ENCODE measurements around the gene PTPRB. TPM values are rescaled to one million over a fixed set of nuclear protein-coding genes. Genes with fewer than 3 reads are reported as not detected.
A peak's percentile ranks its signal among the peaks of the same experiment; 100 is the strongest.
"Not testable (repeated sequence)": the region's sequence is repeated elsewhere in the genome, so short reads cannot be mapped to it uniquely, and the experiment has no call there.

PTPRB gene
- polyA plus RNA-seq, 1 donor from 2014 or later: 0.30 TPM

DNA sequence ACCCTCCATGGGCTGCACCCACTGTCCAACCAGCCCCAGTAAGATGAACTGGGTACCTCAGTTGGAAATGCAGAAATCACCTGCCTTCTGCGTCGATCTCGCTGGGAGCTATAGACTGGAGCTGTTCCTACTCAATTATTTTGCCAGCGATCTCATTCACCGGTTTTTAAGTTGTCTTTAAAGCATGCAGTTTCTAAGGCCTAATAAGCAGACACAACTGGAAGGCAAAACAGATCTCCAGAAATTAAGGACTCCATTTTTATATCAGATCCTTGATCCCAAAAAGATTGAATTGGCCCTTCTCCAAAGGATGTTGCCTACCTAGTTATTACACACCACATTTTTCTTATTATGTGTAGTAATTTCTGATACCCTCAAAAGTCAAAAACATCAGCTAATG lies 139.7 kb downstream of the PTPRB start:
- Mint-ChIP-seq H3K27ac (no peak overlapping the region), H3K27me3 (no peaks in the 10 kb centered on the region), H3K4me1 (peaks cover 11 to 35% (median 33%) of the 10 kb centered on the region in 3 donors), H3K9me3 (peaks cover 0 to 2% (median 2%) of the 10 kb centered on the region in 3 donors), H3K4me3 (no peak overlapping the region), H3K36me3 (peaks cover 2% of the 10 kb centered on the region)

DNA sequence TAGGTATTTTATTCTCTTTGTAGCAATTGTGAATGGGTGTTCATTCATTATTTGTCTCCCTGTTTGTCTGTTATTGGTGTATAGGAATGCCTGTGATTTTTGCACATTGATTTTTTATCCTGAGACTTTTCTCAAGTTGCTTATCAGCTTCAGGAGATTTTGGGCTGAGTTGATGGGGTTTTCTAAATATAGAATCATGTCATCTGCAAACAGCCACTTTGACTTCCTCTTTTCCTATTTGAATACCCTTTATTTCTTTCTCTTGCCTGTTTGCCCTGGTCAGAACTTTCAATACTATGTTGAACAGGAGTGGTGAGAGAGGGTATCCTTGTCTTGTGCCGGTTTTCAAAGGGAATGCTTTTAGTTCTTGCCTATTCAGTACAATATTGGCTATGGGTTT lies 144.3 kb downstream of the PTPRB start:
- H3K9me3 Mint-ChIP-seq, H3K36me3 Mint-ChIP-seq, H3K27me3 Mint-ChIP-seq: not testable (repeated sequence)
- peaks cover 15 to 46% (median 45%) of the 10 kb centered on the region in 3 donors for H3K4me1 Mint-ChIP-seq
- H3K27ac Mint-ChIP-seq: peak overlapping the region in 1 of 3 donors; percentile 10
- peak overlapping the region; percentile 22 to 64 (median 57) for H3K4me3 Mint-ChIP-seq

DNA sequence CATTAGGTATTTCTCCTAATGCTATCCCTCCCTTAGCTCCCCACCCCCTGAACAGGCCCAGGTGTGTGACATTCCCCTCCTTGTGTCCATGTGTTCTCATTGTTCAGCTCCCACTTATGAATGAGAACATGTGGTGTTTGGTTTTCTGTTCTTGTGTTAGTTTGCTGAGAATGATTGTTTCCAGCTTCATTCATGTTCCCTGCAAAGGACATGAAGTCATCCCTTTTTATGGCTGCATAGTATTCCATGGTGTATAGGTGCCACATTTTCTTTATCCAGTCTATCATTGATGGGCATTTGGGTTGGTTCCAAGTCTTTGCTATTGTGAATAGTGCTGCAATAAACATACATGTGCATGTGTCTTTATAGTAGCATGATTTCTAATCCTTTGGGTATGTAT lies 146.3 kb downstream of the PTPRB start:
- peaks cover 24 to 63% (median 59%) of the 10 kb centered on the region in 3 donors for H3K4me1 Mint-ChIP-seq
- not testable (repeated sequence) for H3K9me3 Mint-ChIP-seq, H3K27ac Mint-ChIP-seq, H3K36me3 Mint-ChIP-seq, H3K4me3 Mint-ChIP-seq, H3K27me3 Mint-ChIP-seq

DNA sequence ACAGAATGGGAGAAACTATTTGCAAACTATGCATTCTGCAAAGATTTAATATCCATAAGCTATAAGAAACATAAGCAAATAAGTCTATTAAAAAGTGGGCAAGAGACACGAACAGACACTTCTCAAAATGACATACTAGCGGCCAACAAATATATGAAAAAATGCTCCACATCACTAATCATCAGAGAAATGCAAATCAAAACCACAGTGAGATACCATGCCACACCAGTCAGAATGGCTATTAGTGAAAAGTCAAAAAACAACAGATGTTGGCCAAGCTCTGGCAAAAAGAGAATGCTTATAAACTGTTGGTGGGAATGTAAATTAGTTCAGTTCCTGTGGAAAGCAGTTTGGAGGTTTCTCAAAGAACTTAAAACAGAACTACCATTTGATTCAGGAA lies 149.8 kb downstream of the PTPRB start:
- H3K27ac Mint-ChIP-seq: peak overlapping the region in 1 of 3 donors; percentile 69
- peak overlapping the region; percentile 8 to 65 (median 22) for H3K4me3 Mint-ChIP-seq

DNA sequence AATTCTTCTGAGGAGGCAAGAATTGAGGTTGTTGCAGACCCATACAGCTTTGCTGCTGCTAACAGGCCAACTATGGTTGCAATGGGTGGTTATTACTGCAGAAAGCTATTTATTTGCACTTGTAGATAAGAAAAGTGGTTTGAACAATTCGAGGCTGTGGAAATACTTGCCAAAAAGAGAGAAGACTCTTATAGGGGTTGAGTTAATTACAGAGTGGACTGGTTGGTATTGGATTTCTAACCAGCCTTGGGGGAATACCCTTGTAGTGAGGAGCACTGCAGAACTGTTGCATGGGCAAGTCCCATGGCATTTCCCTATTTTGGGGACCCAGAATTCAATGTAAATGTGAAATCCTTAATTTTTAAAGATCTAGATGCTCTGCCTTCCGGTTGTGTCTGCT lies 150.6 kb downstream of the PTPRB start:
- Mint-ChIP-seq H3K27ac (peak overlapping the region in 2 of 3 donors; percentile 33 to 67), H3K27me3 (peaks cover 4% of the 10 kb centered on the region), H3K36me3 (peaks cover 4% of the 10 kb centered on the region), H3K4me3 (no peak overlapping the region), H3K4me1 (peaks cover 25 to 56% (median 44%) of the 10 kb centered on the region in 3 donors), H3K9me3 (peaks cover 3 to 5% (median 5%) of the 10 kb centered on the region in 3 donors)

More for the DNA sequence above, 149.8 kb downstream of the PTPRB start:
- peaks cover 4% of the 10 kb centered on the region for H3K27me3 Mint-ChIP-seq
- H3K9me3 Mint-ChIP-seq: peaks cover 3 to 6% (median 5%) of the 10 kb centered on the region in 3 donors
- H3K36me3 Mint-ChIP-seq: peaks cover 4% of the 10 kb centered on the region
- peaks cover 25 to 52% (median 44%) of the 10 kb centered on the region in 3 donors for H3K4me1 Mint-ChIP-seq

DNA sequence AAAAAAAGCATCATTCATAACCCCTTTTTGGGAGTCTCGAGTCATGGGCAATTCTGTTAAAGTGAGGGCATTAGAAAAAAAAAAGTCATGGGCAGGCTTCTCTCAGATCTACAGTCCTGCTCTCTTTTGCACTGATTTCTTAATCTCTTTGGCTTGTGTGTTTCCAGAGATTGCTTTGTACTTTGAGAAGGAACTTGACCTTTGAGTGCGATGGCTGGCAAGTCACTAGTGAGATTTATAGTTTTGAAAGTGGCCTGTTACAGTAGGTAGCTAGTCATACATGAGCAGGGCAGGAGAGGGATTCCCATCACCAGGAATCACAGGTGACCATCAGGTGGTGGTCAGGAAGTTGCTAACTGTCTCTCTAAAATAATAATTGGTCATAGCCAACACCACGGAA lies 151.5 kb downstream of the PTPRB start:
- H3K4me3 Mint-ChIP-seq: peak overlapping the region in 1 of 4 donors; percentile 49
- H3K4me1 Mint-ChIP-seq: peaks cover 25 to 55% (median 44%) of the 10 kb centered on the region in 3 donors
- H3K27ac Mint-ChIP-seq: peak overlapping the region in 1 of 3 donors; percentile 19
- no peaks in the 10 kb centered on the region for H3K36me3 Mint-ChIP-seq
- peaks cover 4% of the 10 kb centered on the region for H3K27me3 Mint-ChIP-seq
- peaks cover 0 to 3% (median 3%) of the 10 kb centered on the region in 3 donors for H3K9me3 Mint-ChIP-seq

DNA sequence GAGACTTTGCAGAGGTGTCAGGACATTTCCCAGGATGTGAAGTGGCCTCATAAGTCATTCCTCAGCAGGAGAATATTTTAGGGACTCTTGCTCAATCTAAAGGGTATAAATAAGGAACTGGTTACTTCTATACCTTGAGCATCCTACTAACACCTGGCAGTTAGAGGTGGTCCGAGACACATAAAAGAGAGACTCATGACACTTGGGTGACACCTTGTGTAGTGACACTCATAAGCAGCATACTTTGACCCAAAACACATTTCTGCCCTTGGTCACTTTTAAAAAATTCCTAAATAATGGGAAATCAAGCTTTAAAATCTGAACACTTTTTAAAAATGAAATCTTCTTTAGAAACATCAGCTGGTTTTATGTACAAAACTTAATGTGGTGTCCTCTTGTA lies 152.8 kb downstream of the PTPRB start:
- Mint-ChIP-seq H3K4me1 (peaks cover 25 to 56% (median 44%) of the 10 kb centered on the region in 3 donors), H3K27ac (no peak overlapping the region), H3K9me3 (peaks cover 0 to 3% (median under 1%) of the 10 kb centered on the region in 3 donors), H3K36me3 (no peaks in the 10 kb centered on the region), H3K27me3 (peaks cover 4% of the 10 kb centered on the region), H3K4me3 (no peak overlapping the region)

DNA sequence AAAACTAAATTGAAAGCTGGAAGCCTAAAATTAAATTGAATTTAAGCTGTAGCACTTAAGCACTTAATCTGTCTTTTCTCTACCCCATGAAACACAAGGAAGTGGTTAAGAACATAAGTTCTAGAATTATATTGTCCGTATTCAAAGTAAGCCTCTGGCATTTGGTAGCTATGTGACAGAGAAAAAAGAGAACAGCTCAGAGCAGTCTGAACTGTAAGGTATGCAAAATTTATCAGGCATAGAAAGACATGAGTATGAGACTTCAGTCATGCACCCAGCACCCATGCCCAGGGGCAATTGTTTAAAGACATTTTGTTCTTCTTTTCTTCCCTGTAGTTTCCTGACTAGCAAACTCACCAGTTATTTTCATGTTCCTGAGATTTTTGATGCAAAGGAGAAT lies 154.5 kb downstream of the PTPRB start:
- Mint-ChIP-seq H3K27me3 (peaks cover 4% of the 10 kb centered on the region), H3K9me3 (no peaks in the 10 kb centered on the region), H3K36me3 (no peaks in the 10 kb centered on the region), H3K4me3 (peak overlapping the region in 2 of 4 donors; percentile 11 to 25), H3K27ac (no peak overlapping the region), H3K4me1 (peaks cover 22 to 53% (median 39%) of the 10 kb centered on the region in 3 donors)

DNA sequence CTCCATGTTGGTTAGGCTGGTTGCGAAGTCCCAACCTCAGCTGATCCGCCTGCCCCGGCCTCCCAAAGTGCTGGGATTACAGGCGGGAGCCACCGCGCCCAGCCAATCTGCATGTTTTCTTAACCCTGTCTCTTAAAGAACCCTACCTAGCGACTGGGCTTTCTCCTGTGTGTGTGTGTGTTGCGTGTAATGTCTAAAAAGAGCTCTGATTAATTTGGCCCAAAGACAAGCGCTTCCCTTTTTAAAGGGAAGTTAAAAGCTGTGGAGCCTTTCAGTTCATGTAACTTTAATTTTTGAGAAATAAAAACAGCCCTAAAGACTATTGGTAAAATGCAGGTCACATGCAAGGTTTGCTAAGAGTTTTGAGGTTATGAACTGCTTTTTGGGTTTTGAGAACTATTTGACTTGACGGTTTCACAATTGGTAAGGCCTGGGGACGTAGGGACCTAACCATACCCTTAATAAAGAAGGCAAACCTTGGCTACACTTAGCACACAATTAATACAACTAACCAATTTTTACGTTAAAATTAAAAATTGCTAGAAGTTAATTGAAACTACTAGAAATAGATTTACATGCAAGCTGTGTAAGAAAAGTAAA lies 167.9 kb downstream of the PTPRB start:
- peaks cover 0 to 3% (median 2%) of the 10 kb centered on the region in 3 donors for H3K9me3 Mint-ChIP-seq
- peaks cover 8 to 39% (median 21%) of the 10 kb centered on the region in 3 donors for H3K4me1 Mint-ChIP-seq
- H3K27ac Mint-ChIP-seq: peak overlapping the region in 2 of 3 donors; percentile 79 to 82
- peak overlapping the region; percentile 86 to 99 (median 94) for H3K4me3 Mint-ChIP-seq
- peaks cover 10% of the 10 kb centered on the region for H3K36me3 Mint-ChIP-seq
- H3K27me3 Mint-ChIP-seq: no peaks in the 10 kb centered on the region

DNA sequence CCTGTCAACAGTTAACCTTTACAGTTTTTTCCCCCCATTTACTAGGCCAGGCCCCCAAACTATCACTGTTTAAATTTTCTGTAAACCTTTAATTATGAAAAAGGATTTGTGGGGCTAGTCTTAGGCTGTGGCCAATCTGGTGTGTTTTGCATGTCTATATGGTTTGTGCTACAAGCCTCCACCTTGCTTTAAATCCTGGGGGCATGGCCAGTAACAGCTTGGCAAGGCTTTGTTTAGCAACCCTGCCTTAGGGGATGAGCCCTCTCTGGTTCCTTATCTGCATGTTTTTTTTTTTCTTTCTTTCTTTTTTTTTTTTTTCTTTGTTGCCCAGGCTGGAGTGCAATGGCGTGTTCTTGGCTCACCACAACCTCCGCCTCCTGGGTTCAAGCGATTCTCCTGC lies 168.5 kb downstream of the PTPRB start:
- no peaks in the 10 kb centered on the region for H3K27me3 Mint-ChIP-seq
- H3K4me3 Mint-ChIP-seq: peak overlapping the region; percentile 86 to 99 (median 94)
- peak overlapping the region in 2 of 3 donors; percentile 79 to 90 for H3K27ac Mint-ChIP-seq
- H3K36me3 Mint-ChIP-seq: peaks cover 9% of the 10 kb centered on the region
- peaks cover 0 to 8% (median 3%) of the 10 kb centered on the region in 3 donors for H3K9me3 Mint-ChIP-seq
- H3K4me1 Mint-ChIP-seq: peaks cover 8 to 39% (median 21%) of the 10 kb centered on the region in 3 donors

DNA sequence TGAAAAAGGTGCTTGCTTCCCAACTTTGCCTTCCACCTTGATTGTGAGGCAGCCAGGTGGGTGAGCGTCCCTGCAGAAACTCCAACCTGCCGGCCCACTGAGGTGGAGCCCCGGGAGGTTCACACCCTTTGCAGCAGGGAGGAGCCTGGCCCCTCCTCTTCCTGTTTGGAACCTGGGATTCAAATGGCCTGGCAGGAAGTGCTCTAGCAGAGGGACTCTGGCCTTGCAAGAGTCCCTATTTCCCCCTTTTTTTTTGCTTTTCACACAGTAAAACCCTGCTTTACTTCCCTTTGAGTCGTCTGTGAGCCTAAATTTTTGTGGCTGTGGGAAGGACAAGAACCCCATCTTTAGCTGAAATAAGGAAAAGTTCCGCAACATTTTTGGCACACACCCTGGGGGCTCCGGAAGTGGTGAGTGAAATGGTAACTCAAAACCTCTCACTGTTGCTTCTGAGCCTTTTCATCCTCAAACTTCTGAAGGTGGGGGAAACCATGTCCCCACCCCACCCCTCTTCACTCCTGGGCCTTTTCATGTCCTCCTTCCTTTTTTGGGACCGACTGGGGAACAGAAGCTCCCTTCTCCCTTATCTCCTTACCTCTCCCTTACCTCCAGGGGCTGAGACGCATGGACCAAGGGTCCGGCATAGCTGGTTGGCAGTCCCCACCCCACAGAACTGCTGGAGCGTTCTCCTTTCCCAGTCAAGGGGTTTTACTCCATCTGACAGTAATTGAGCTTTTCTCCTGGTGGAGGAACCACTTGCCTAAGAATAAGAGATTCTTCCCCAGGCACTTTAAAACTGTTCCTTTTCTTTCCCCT lies 169.1 kb downstream of the PTPRB start:
- Mint-ChIP-seq H3K27me3 (no peaks in the 10 kb centered on the region), H3K4me3 (peak overlapping the region; percentile 86 to 99 (median 94)), H3K9me3 (peaks cover 0 to 8% (median 3%) of the 10 kb centered on the region in 3 donors), H3K36me3 (peaks cover 7% of the 10 kb centered on the region), H3K27ac (peak overlapping the region in 2 of 3 donors; percentile 79 to 90), H3K4me1 (peaks cover 8 to 36% (median 21%) of the 10 kb centered on the region in 3 donors)

DNA sequence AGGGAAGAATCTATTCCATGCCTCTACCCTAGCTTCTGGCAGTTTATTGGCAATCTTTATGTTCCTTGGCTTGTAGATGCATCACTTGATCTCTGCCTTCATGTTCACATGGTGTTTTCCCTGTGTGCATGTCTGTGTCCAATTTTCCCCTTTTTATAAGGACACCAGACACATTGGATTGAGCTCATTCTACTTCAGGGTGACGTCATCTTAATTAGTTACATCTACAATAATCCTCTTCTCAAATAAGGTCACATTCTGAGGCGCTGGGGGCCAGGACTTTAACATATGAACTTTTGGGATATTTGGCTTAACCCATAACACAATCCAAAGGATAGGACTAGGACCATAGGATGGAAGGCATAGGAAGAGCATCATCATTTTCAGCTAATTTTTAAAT lies 169.8 kb downstream of the PTPRB start:
- H3K4me1 Mint-ChIP-seq: peaks cover 8 to 34% (median 18%) of the 10 kb centered on the region in 3 donors
- H3K27ac Mint-ChIP-seq: peak overlapping the region in 2 of 3 donors; percentile 79 to 90
- H3K9me3 Mint-ChIP-seq: peaks cover 0 to 8% (median 3%) of the 10 kb centered on the region in 3 donors
- no peaks in the 10 kb centered on the region for H3K27me3 Mint-ChIP-seq
- H3K36me3 Mint-ChIP-seq: peaks cover 5% of the 10 kb centered on the region
- peak overlapping the region; percentile 86 to 99 (median 94) for H3K4me3 Mint-ChIP-seq

DNA sequence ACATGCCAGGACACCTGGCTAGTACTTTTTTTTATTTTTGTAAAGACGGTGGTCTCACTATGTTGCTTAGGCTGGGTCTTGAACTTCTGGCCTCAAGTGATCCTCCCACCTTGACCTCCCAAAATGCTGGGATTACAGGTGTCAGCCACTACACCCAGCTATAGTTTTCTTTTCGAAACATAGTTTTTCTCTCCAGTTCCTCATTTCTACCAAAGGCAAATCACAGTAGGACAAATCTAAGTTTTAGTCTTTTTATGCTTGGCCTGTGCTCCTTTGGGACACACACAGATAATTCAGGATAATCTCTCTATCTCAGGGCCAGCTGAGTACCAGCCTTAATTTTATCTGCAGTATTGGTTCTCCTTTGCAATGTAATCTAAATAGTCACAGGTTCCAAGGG lies 170.5 kb downstream of the PTPRB start:
- H3K36me3 Mint-ChIP-seq: peaks cover 5% of the 10 kb centered on the region
- no peak overlapping the region for H3K27ac Mint-ChIP-seq
- no peaks in the 10 kb centered on the region for H3K27me3 Mint-ChIP-seq
- peaks cover 5 to 34% (median 14%) of the 10 kb centered on the region in 3 donors for H3K4me1 Mint-ChIP-seq
- peak overlapping the region in 2 of 4 donors; percentile 5 to 17 for H3K4me3 Mint-ChIP-seq
- peaks cover 0 to 8% (median 3%) of the 10 kb centered on the region in 3 donors for H3K9me3 Mint-ChIP-seq
